WERI-Rb-1 (cell line): ENCODE data around the gene SCN4A.

Source experiments
- DNase-seq: peaks from one replicate; pipeline ENCODE4 v3.0.0-alpha.2; 2020
- H3K27ac ChIP-seq: fragments of 250-450 bp; sonication (Bioruptor Pico); 2 replicates; pipeline ENCODE4 v1.5.1; 2020; ENCODE audit warnings: mild to moderate bottlenecking, moderate library complexity
- H3K27me3 ChIP-seq: fragments of 250-450 bp; sonication (Bioruptor Pico); 2 replicates; pipeline ENCODE4 v1.5.1; 2021; ENCODE audit warnings: mild to moderate bottlenecking, low read depth, moderate library complexity; ENCODE audit not compliant: insufficient read depth, severe bottlenecking
- H3K36me3 ChIP-seq: fragments of 250-450 bp; sonication (Bioruptor Pico); 2 replicates; pipeline ENCODE4 v1.5.1; 2020; ENCODE audit warnings: mild to moderate bottlenecking, moderate library complexity
- H3K4me3 ChIP-seq: 2 replicates; pipeline ENCODE4 v1.5.1; 2011; ENCODE audit warnings: low read depth, mild to moderate bottlenecking, control low read depth, low read length
- H3K9me3 ChIP-seq: fragments of 250-450 bp; sonication (Bioruptor Pico); 2 replicates; pipeline ENCODE4 v1.5.1; 2021; ENCODE audit warnings: mild to moderate bottlenecking, moderate library complexity; ENCODE audit not compliant: severe bottlenecking
- TF ChIP-seq, protein P1 (sequence below): IDR thresholded peaks from 2 replicates; pipeline ENCODE4 v1.5.1; 2011; ENCODE audit warnings: low read depth, mild to moderate bottlenecking, control low read depth, inconsistent platforms, low read length

The SCN4A gene

DNA sequence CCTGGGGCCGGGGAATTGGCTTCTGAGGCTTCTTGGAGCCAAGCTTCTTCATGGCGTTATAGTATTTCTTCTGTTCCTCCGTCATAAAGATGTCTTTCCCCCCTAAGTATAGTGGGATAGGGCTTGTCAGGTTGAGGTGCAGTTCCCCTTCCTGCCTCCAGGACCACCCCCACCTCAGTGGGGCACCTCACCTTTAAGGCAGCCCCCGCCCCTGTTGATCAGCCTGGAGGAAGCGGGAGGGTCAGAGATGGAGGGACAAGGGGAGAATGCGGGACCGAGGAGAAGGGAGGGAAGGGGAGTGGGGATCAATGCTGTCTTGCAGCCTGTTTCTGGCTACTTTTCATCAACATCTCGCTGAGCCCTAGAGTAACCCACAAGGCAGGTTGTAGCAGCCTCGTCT lies 29.0 kb downstream of the SCN4A start:
- Histone ChIP-seq H3K4me3 (no peak overlapping the region), H3K27me3 (no peaks in the 10 kb centered on the region), H3K9me3 (no peaks in the 10 kb centered on the region), H3K36me3 (no peaks in the 10 kb centered on the region), H3K27ac (no peak overlapping the region)
- DNase-seq = no peak
- TF ChIP-seq, protein P1, sequence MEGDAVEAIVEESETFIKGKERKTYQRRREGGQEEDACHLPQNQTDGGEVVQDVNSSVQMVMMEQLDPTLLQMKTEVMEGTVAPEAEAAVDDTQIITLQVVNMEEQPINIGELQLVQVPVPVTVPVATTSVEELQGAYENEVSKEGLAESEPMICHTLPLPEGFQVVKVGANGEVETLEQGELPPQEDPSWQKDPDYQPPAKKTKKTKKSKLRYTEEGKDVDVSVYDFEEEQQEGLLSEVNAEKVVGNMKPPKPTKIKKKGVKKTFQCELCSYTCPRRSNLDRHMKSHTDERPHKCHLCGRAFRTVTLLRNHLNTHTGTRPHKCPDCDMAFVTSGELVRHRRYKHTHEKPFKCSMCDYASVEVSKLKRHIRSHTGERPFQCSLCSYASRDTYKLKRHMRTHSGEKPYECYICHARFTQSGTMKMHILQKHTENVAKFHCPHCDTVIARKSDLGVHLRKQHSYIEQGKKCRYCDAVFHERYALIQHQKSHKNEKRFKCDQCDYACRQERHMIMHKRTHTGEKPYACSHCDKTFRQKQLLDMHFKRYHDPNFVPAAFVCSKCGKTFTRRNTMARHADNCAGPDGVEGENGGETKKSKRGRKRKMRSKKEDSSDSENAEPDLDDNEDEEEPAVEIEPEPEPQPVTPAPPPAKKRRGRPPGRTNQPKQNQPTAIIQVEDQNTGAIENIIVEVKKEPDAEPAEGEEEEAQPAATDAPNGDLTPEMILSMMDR = peak; percentile 11; the same call in 1 of the 2 replicates

DNA sequence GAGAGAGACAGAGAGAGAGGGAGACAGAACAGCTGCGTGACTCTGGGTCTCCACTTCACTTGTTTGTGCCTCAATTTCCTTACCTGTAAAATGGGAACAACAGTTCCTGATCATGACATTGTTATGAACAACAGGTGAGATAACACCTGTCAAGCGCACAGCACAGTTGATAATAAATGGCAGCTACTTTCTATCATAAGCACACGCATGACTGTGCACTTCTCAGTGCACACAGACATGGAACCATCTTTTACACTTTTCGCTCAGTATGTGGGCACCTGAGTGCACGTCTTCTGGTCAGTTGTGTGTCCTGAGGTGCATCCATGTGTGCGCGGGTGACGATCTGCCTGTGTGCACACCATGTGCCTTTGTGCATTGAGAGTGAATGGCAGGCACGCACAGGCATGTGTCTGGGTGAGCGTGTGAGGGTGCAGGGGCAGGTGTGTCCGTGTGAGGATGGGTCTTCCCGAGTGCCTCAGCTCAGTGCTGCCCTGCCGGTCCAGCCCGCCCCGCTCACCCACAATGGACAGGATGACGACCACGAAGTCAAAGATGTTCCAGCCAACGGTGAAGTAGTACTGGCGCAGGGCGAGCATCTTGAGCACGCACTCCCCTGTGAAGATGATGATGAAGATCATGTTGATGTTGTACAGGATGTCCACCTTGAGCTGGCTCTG lies 30.3 kb downstream of the SCN4A start:
- H3K27me3 ChIP-seq = no peaks in the 10 kb centered on the region
- H3K4me3 ChIP-seq = no peak overlapping the region
- no peak for DNase-seq

DNA sequence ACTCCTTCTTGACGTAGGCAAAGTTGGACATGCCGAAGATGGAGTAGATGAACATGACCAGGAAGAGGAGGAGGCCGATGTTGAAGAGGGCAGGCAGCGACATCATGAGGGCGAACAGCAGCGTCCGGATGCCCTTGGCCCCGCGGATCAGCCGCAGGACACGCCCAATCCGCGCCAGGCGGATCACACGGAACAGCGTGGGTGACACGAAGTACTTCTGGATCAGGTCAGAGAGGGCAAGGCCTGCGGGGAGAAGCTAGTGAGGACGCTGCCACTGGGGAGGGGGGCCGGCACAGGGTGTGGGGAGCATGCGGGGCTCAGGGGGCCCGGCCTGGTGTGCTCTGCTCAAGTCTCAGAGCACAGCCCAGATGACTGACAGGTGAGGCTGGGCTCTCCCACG lies 31.0 kb downstream of the SCN4A start:
- Histone ChIP-seq H3K9me3 (no peaks in the 10 kb centered on the region), H3K36me3 (no peaks in the 10 kb centered on the region), H3K27me3 (no peaks in the 10 kb centered on the region), H3K4me3 (no peak overlapping the region), H3K27ac (no peak overlapping the region)
- TF ChIP-seq, protein P1 = no peak
- no peak for DNase-seq

More for the DNA sequence above, 30.3 kb downstream of the SCN4A start:
- Histone ChIP-seq H3K9me3 (no peaks in the 10 kb centered on the region), H3K27ac (no peak overlapping the region), H3K36me3 (no peaks in the 10 kb centered on the region)
- TF ChIP-seq, protein P1 = no peak

DNA sequence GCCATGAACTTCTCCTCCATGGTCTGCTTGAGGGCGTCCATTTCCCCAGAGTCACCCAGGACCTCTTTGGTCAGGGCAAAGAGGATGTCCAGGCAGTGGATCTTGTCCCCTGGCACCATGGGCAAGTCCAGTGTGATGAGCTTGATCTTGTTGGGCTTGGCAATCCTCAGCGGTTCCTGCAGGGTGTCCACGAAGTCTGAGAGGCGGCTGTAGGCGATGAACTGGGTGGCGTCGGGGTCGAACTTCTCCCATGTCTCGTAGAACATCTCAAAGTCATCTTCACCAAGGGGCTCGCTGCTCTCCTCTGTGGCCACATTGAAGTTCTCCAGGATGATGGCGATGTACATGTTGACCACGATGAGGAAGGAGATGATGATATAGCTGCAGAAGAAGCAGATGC lies 31.6 kb downstream of the SCN4A start:
- H3K9me3 ChIP-seq = no peaks in the 10 kb centered on the region

DNA sequence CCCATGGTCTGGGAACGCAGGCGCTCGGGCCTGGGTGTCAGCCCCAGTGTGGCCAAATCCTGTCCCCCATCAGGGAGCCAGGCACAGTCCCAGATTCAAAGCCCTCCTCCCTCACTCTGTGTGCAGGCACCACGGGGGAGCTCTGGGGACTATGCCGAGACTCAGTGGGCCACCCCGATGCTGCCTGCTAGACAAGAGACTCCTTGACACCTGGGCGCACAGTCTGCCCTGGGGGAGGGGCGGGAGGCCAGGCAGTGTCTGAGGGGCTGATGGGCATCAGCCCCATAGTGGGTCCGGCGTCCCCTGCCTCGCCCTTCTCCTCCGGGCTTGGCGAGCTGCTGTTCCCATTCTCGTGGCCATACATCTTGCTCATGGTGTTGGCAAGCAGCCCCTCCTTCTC lies 32.1 kb downstream of the SCN4A start:
- no peaks in the 10 kb centered on the region for H3K27me3 ChIP-seq
- no peak overlapping the region for H3K4me3 ChIP-seq
- no peaks in the 10 kb centered on the region for H3K9me3 ChIP-seq
- DNase-seq = no peak
- H3K36me3 ChIP-seq = no peaks in the 10 kb centered on the region
- H3K27ac ChIP-seq = no peak overlapping the region
- TF ChIP-seq, protein P1 = no peak

More for the DNA sequence above, 31.6 kb downstream of the SCN4A start:
- H3K36me3 ChIP-seq = no peaks in the 10 kb centered on the region
- H3K4me3 ChIP-seq = no peak overlapping the region
- DNase-seq = no peak
- no peaks in the 10 kb centered on the region for H3K27me3 ChIP-seq
- TF ChIP-seq, protein P1 = no peak
- H3K27ac ChIP-seq = no peak overlapping the region

DNA sequence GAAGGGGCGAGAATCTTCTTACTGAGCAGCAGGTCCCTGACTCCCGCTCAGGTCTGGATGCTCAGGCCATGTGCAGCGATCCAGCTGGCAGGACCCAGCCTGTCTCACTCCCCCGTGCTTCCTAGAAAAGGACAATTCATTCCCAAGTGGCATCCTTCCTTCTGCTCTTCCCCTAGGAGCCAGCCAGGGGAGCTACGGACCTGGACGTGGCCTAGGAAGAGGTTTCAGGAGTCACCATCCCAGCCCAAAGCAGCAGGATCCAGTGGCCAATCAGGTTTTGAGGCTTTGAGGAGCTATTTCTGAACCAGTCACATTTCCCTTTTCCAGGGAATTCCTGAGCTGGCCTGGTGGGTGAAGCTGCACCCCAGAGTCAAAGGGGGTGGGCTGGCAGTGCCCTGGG lies 32.8 kb downstream of the SCN4A start:
- Histone ChIP-seq H3K27me3 (no peaks in the 10 kb centered on the region), H3K27ac (no peak overlapping the region), H3K36me3 (no peaks in the 10 kb centered on the region), H3K9me3 (no peaks in the 10 kb centered on the region), H3K4me3 (no peak overlapping the region)
- TF ChIP-seq, protein P1 = no peak
- DNase-seq = no peak
